Measurements from ENCODE around the gene PERM1.

PERM1 gene

GRCh38 chr1:1021920-1022259, 40.0 kb upstream of the PERM1 start:
- Histone ChIP-seq H3K27me3 (ENCODE audit: insufficient read depth, low read length) (peaks cover 16% of the 10 kb centered on the region; the same call in 1 of the 2 replicates), H4K20me1 (ENCODE audit: insufficient read depth, low read length) (no peaks in the 10 kb centered on the region), H3F3A (ENCODE audit: insufficient read depth, low read length) (no peaks in the 10 kb centered on the region), H3K27ac (ENCODE audit: low read depth, low read length, poor library complexity, severe bottlenecking) (no peak overlapping the region), H3K4me1 (ENCODE audit: insufficient read depth, low read length, severe bottlenecking) (peaks cover 4% of the 10 kb centered on the region), H3K4me2 (ENCODE audit: low read length) (no peak overlapping the region), H3K4me3 (ENCODE audit: low read depth, low read length, poor library complexity, severe bottlenecking) (no peak overlapping the region), H3K9me2 (ENCODE audit: low read depth, low read length) (no peaks in the 10 kb centered on the region), H3K9ac (ENCODE audit: low read length) (no peak overlapping the region), H2AFZ (ENCODE audit: low read length) (no peak overlapping the region), H3K36me3 (ENCODE audit: insufficient read depth, low read length) (no peaks in the 10 kb centered on the region), H3K9me3 (ENCODE audit: low read length) (no peaks in the 10 kb centered on the region), H3K79me2 (ENCODE audit: insufficient read depth, low read length) (no peaks in the 10 kb centered on the region)
- TF ChIP-seq EZH2 (IDR thresholded peaks at IDR 0.05; ENCODE audit: borderline replicate concordance, low read length): no peak
- TF ChIP-seq CTCF (IDR thresholded peaks at IDR 0.05; ENCODE audit: low read length): no peak

DNA sequence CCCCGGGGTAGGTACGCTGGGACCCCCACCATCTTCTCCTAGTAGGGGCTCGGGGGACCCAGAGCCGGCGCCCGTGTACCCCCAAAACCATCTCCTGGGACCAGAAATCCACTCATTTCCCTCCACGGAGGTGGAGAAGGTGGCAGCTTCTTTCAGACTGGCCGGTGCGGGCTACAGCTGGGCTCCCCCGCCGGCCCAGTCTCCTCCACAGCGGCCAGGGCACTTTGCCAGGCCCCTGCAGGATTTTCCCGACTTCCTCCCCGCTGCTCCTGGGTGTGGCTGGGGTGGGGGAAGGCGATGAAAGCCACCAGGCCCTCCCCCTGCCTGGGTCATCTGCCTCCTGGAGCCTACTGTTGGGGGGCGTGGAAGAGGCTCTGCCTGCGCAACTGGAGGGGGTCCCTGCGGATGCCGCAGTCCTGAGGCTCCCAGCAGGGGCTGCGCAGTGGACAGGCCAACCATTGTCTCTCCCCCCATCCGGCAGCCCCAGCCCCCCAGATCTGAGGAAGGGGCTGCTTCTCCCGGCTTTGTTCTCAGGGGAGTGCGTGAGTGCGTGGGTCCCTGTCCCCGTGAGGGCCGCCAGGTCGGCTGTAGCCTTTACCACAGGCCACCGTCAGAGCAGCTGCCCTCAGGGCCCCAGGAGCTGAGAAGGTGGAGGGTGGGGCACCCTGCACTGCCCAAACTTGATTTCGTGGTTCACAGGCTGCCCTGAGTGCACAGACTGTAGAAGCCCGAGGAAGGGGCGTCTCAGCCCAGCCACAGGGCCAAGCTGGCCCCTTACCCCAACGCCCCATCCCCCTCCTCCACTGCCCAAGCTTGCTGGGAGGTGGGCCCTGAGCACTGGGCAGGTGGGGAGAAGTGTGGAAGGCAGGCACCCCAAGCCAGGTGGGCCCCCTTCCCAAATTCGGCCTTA, 39.4 kb upstream of the PERM1 start:
- H3K9me2 ChIP-seq (ENCODE audit: low read depth, low read length): no peaks in the 10 kb centered on the region
- TF ChIP-seq CTCF (IDR thresholded peaks at IDR 0.05; ENCODE audit: low read length) (no peak), EZH2 (IDR thresholded peaks at IDR 0.05; ENCODE audit: borderline replicate concordance, low read length) (no peak)
- no peaks in the 10 kb centered on the region for H3K79me2 ChIP-seq (ENCODE audit: insufficient read depth, low read length)
- peaks cover 16% of the 10 kb centered on the region; the same call in 1 of the 2 replicates for H3K27me3 ChIP-seq (ENCODE audit: insufficient read depth, low read length)
- H3F3A ChIP-seq (ENCODE audit: insufficient read depth, low read length): no peaks in the 10 kb centered on the region
- no peak overlapping the region for H3K27ac ChIP-seq (ENCODE audit: low read depth, low read length, poor library complexity, severe bottlenecking)
- H2AFZ ChIP-seq (ENCODE audit: low read length): no peak overlapping the region
- no peak overlapping the region for H3K4me3 ChIP-seq (ENCODE audit: low read depth, low read length, poor library complexity, severe bottlenecking)
- H4K20me1 ChIP-seq (ENCODE audit: insufficient read depth, low read length): no peaks in the 10 kb centered on the region
- no peaks in the 10 kb centered on the region for H3K9me3 ChIP-seq (ENCODE audit: low read length)
- H3K4me1 ChIP-seq (ENCODE audit: insufficient read depth, low read length, severe bottlenecking): peaks cover 4% of the 10 kb centered on the region
- no peak overlapping the region for H3K9ac ChIP-seq (ENCODE audit: low read length)
- H3K36me3 ChIP-seq (ENCODE audit: insufficient read depth, low read length): no peaks in the 10 kb centered on the region
- H3K4me2 ChIP-seq (ENCODE audit: low read length): no peak overlapping the region

DNA sequence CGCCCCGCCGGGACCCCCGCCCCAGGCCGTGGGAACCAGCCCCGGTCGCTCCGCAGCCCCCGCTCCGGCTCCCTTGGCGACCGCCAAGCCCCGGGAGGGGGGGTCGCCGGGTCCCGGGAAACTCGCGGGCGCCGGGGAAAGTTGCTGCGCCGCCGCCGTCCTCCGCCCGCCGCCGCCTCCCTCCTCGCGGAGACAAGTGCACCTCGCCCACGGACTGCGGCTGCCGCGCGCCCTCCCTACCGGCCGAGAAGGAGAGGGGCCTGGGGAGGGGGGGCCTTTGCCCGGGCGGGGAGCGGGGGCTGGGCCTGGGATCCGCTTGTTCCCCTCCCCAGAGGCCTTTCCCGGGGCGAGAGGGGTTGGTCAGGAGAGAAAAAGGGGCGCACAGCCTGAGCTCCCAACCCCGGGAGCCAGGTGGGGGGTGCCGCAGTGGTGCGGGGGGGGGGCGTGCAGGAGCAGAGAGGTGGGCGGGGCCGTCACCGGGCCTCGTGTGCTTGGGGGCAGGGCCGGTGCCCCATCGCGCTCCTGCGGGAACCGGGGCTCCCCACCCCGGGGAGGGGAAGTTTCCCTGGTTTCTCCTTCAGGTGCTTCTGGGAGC, 38.6 kb upstream of the PERM1 start:
- H3K27ac ChIP-seq (ENCODE audit: low read depth, low read length, poor library complexity, severe bottlenecking): no peak overlapping the region
- no peaks in the 10 kb centered on the region for H3K9me3 ChIP-seq (ENCODE audit: low read length)
- TF ChIP-seq EZH2 (IDR thresholded peaks at IDR 0.05; ENCODE audit: borderline replicate concordance, low read length): no peak
- TF ChIP-seq CTCF (IDR thresholded peaks at IDR 0.05; ENCODE audit: low read length): no peak
- H3K79me2 ChIP-seq (ENCODE audit: insufficient read depth, low read length): no peaks in the 10 kb centered on the region
- peaks cover 16% of the 10 kb centered on the region; the same call in 1 of the 2 replicates for H3K27me3 ChIP-seq (ENCODE audit: insufficient read depth, low read length)
- H3F3A ChIP-seq (ENCODE audit: insufficient read depth, low read length): no peaks in the 10 kb centered on the region
- no peaks in the 10 kb centered on the region for H3K36me3 ChIP-seq (ENCODE audit: insufficient read depth, low read length)
- H3K4me1 ChIP-seq (ENCODE audit: insufficient read depth, low read length, severe bottlenecking): peaks cover 4% of the 10 kb centered on the region
- peak overlapping the region; percentile 81 for H3K4me2 ChIP-seq (ENCODE audit: low read length)
- H3K4me3 ChIP-seq (ENCODE audit: low read depth, low read length, poor library complexity, severe bottlenecking): peak overlapping the region; percentile 61
- H4K20me1 ChIP-seq (ENCODE audit: insufficient read depth, low read length): no peaks in the 10 kb centered on the region
- H2AFZ ChIP-seq (ENCODE audit: low read length): no peak overlapping the region
- no peaks in the 10 kb centered on the region for H3K9me2 ChIP-seq (ENCODE audit: low read depth, low read length)
- peak overlapping the region; percentile 51; the same call in 1 of the 2 replicates for H3K9ac ChIP-seq (ENCODE audit: low read length)

All from OCI-LY1 (cell line).